OCI-LY1 (cell line): ENCODE measurements around the gene PRKCB.

ENCODE experiments used
- H2AFZ ChIP-seq: fragments of 200-600 bp; sonication (generic), shearing (Covaris generic); 2 replicates; pipeline ENCODE4 v1.6.0; 2014; ENCODE audit warnings: antibody characterized with exemption, mild to moderate bottlenecking, low read length
- H3F3A ChIP-seq: fragments of 200-600 bp; sonication (generic), shearing (Covaris generic); 2 replicates; pipeline ENCODE4 v1.6.0; 2014; ENCODE audit warnings: mild to moderate bottlenecking, antibody characterized with exemption, low read length, moderate library complexity; ENCODE audit not compliant: insufficient read depth
- H3K27ac ChIP-seq: fragments of 200-600 bp; sonication (generic); 2 replicates; pipeline ENCODE4 v1.5.1; 2014; ENCODE audit warnings: low read length, mixed run types, mild to moderate bottlenecking, low read depth; ENCODE audit not compliant: poor library complexity, severe bottlenecking
- H3K27me3 ChIP-seq: fragments of 200-600 bp; sonication (generic); 2 replicates; pipeline ENCODE4 v1.6.0; 2014; ENCODE audit warnings: antibody characterized with exemption, mild to moderate bottlenecking, low read length, moderate library complexity; ENCODE audit not compliant: insufficient read depth
- H3K36me3 ChIP-seq: fragments of 200-600 bp; sonication (generic); 2 replicates; pipeline ENCODE4 v1.6.1; 2014; ENCODE audit warnings: mild to moderate bottlenecking, antibody characterized with exemption, low read length, moderate library complexity, mixed read lengths; ENCODE audit not compliant: insufficient read depth
- H3K4me1 ChIP-seq: fragments of 200-600 bp; sonication (generic); 2 replicates; pipeline ENCODE4 v1.5.1; 2014; ENCODE audit warnings: mild to moderate bottlenecking, low read length, moderate library complexity; ENCODE audit not compliant: insufficient read depth, severe bottlenecking
- H3K4me2 ChIP-seq: fragments of 200-600 bp; sonication (generic), shearing (Covaris generic); 2 replicates; pipeline ENCODE4 v1.6.1; 2014; ENCODE audit warnings: low read length
- H3K4me3 ChIP-seq: fragments of 200-600 bp; sonication (generic); 2 replicates; pipeline ENCODE4 v1.5.1; 2014; ENCODE audit warnings: low read length, low read depth, mild to moderate bottlenecking, mixed read lengths; ENCODE audit not compliant: poor library complexity, severe bottlenecking
- H3K79me2 ChIP-seq: fragments of 200-600 bp; shearing (Covaris generic); 2 replicates; pipeline ENCODE4 v1.6.1; 2016; ENCODE audit warnings: mixed run types, low read length, mixed read lengths; ENCODE audit not compliant: insufficient read depth
- H3K9ac ChIP-seq: fragments of 200-600 bp; sonication (generic), shearing (Covaris generic); 2 replicates; pipeline ENCODE4 v1.6.1; 2014; ENCODE audit warnings: mild to moderate bottlenecking, low read length, mixed read lengths
- H3K9me2 ChIP-seq: fragments of 200-600 bp; sonication (generic), shearing (Covaris generic); 2 replicates; pipeline ENCODE4 v1.6.1; 2014; ENCODE audit warnings: low read depth, mild to moderate bottlenecking, low read length, mixed read lengths
- H3K9me3 ChIP-seq: fragments of 200-600 bp; shearing (Covaris generic); 2 replicates; pipeline ENCODE4 v1.6.1; 2014; ENCODE audit warnings: low read length, mixed read lengths
- H4K20me1 ChIP-seq: fragments of 200-600 bp; sonication (generic), shearing (Covaris generic); 2 replicates; pipeline ENCODE4 v1.6.0; 2016; ENCODE audit warnings: mild to moderate bottlenecking, low read length; ENCODE audit not compliant: insufficient read depth
- EZH2 ChIP-seq: fragments of 200-600 bp; sonication (generic), shearing (Covaris generic); IDR thresholded peaks from 2 replicates; pipeline ENCODE4 v1.8.0; 2017; ENCODE audit warnings: borderline replicate concordance, mixed run types, mild to moderate bottlenecking, antibody characterized with exemption, low read length, moderate library complexity, mixed read lengths
- TF ChIP-seq, protein P1 (sequence below): fragments of 200-600 bp; sonication (generic), shearing (Covaris generic); IDR thresholded peaks from 2 replicates; pipeline ENCODE4 v1.5.1; 2017; ENCODE audit warnings: mild to moderate bottlenecking, antibody characterized with exemption, low read length, moderate library complexity, mixed read lengths

The PRKCB gene

DNA sequence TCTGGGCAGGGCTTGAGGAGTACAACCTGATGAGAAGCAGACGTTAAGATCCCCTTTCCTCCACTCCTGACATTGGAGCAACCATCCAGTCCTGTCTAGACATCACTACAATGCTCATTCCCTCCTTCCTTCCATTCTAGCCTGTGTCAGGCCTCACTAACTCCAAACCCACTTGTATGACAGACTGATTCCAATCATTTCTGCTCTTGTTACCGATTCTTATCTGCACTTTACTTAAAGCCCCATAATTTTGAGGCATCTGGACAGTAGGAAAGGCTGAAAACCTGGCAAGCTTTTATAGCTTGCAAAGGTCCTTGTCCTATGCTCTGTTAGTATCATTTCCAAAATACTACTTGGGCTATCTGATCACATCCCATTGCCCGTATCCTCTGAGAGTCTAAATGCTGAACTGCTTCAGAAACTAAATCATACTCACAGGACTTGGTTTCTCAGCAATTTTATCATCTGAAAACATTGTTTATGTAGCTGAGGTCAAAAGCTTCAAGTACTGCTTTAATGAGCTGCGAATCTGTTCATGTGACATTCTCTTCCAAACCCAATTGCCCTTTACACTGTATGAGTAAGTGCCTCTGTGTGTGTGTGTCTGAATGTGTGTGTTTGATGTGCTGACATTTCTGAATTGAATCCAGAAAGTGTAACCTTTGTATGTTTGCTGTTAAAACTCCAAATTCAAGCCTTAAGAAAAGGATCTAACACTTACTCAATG is 363.2 kb downstream of the PRKCB start:
- Histone ChIP-seq H3K36me3 (no peaks in the 10 kb centered on the region), H3K4me2 (no peak overlapping the region), H3K9me3 (no peaks in the 10 kb centered on the region), H3K79me2 (no peaks in the 10 kb centered on the region), H3K9ac (no peak overlapping the region), H3K4me3 (no peak overlapping the region), H3K27me3 (no peaks in the 10 kb centered on the region), H3K27ac (no peak overlapping the region), H3K4me1 (no peaks in the 10 kb centered on the region), H2AFZ (no peak overlapping the region), H3F3A (no peaks in the 10 kb centered on the region), H3K9me2 (no peaks in the 10 kb centered on the region), H4K20me1 (no peaks in the 10 kb centered on the region)
- TF ChIP-seq, protein P1, sequence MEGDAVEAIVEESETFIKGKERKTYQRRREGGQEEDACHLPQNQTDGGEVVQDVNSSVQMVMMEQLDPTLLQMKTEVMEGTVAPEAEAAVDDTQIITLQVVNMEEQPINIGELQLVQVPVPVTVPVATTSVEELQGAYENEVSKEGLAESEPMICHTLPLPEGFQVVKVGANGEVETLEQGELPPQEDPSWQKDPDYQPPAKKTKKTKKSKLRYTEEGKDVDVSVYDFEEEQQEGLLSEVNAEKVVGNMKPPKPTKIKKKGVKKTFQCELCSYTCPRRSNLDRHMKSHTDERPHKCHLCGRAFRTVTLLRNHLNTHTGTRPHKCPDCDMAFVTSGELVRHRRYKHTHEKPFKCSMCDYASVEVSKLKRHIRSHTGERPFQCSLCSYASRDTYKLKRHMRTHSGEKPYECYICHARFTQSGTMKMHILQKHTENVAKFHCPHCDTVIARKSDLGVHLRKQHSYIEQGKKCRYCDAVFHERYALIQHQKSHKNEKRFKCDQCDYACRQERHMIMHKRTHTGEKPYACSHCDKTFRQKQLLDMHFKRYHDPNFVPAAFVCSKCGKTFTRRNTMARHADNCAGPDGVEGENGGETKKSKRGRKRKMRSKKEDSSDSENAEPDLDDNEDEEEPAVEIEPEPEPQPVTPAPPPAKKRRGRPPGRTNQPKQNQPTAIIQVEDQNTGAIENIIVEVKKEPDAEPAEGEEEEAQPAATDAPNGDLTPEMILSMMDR: no peak
- no peak for TF ChIP-seq EZH2

DNA sequence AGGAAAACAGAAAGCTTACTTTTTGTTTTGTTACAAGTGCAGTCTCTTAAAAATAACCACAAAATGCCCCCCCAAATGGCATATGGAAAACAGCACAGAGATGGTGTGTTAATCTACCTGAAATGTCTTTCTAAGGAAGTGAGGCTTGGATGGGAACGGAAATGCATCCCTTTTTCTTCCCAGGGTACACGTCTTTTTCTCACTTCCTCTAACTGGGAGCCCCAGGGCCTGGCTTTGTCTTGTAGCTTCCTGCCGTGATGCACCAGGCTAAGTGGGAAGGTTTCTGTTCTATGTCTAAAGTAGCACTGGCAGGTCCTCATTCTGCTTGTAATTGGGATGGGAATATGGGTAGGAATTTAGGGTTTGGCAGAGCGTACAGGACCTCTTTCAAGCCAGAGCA is 367.9 kb downstream of the PRKCB start:
- Histone ChIP-seq H3F3A (no peaks in the 10 kb centered on the region), H4K20me1 (no peaks in the 10 kb centered on the region), H3K9me2 (no peaks in the 10 kb centered on the region), H3K27me3 (no peaks in the 10 kb centered on the region), H3K4me1 (no peaks in the 10 kb centered on the region), H3K4me3 (no peak overlapping the region), H3K9me3 (no peaks in the 10 kb centered on the region), H3K4me2 (no peak overlapping the region), H3K36me3 (no peaks in the 10 kb centered on the region), H2AFZ (no peak overlapping the region), H3K9ac (no peak overlapping the region), H3K27ac (no peak overlapping the region), H3K79me2 (no peaks in the 10 kb centered on the region)
- TF ChIP-seq, protein P1: no peak
- TF ChIP-seq EZH2: no peak

DNA sequence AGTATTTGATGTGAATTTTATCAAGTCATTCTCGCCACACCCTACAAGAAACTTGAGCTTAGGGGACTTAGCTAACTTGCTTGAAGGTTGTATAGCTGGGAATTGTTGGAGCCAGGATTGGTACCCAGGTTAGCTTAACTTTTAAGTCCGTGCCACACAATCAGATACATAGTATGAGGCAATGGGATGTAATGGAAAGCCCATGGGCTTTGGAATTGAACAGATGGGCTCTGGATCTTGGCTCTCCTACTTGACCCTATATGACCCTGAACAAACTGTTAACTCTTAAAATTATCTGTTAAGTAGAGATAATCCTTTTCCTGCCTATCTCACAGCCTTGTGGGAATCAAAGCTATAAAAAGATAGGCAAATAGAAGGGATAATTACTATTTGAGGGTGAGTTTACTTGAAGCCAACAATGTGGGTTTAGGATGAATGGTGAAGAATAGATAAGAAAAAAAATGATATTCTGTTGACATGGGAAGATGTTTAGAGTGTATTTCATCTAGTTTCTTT is 368.4 kb downstream of the PRKCB start:
- H3K4me3 ChIP-seq: no peak overlapping the region
- no peak for TF ChIP-seq EZH2
- TF ChIP-seq, protein P1: no peak
- H3F3A ChIP-seq: no peaks in the 10 kb centered on the region
- H3K9me2 ChIP-seq: no peaks in the 10 kb centered on the region
- no peaks in the 10 kb centered on the region for H4K20me1 ChIP-seq
- H3K27ac ChIP-seq: no peak overlapping the region
- no peak overlapping the region for H2AFZ ChIP-seq
- no peak overlapping the region for H3K4me2 ChIP-seq
- no peaks in the 10 kb centered on the region for H3K9me3 ChIP-seq
- no peak overlapping the region for H3K9ac ChIP-seq
- H3K4me1 ChIP-seq: no peaks in the 10 kb centered on the region
- H3K27me3 ChIP-seq: no peaks in the 10 kb centered on the region
- no peaks in the 10 kb centered on the region for H3K36me3 ChIP-seq
- no peaks in the 10 kb centered on the region for H3K79me2 ChIP-seq
